Activated naive CD8-positive, alpha-beta T cell (primary cell): ENCODE data around the gene ZNF521.

Experiments used
- H3K27ac Mint-ChIP-seq: one replicate; pipeline ENCODE4 v1.8.0; 2021; ENCODE audit warnings: mixed read lengths
- H3K27me3 Mint-ChIP-seq: one replicate; pipeline ENCODE4 v1.8.0; 2021; ENCODE audit warnings: mixed read lengths
- H3K36me3 Mint-ChIP-seq: one replicate; pipeline ENCODE4 v1.8.0; 2021; ENCODE audit warnings: mixed read lengths
- H3K4me1 Mint-ChIP-seq: one replicate; pipeline ENCODE4 v1.8.0; 2021; ENCODE audit warnings: low read depth, mixed read lengths
- H3K4me3 Mint-ChIP-seq: one replicate; pipeline ENCODE4 v1.8.0; 2021; ENCODE audit warnings: mild to moderate bottlenecking, mixed read lengths
- H3K9me3 Mint-ChIP-seq: one replicate; pipeline ENCODE4 v1.8.0; 2021; ENCODE audit warnings: low read depth, mixed read lengths

The ZNF521 gene

GRCh38 chr18:25349131-25349925, 2.6 kb downstream of the ZNF521 start:
- Mint-ChIP-seq H3K27ac (no peak overlapping the region), H3K4me1 (peaks cover 23% of the 10 kb centered on the region)

DNA sequence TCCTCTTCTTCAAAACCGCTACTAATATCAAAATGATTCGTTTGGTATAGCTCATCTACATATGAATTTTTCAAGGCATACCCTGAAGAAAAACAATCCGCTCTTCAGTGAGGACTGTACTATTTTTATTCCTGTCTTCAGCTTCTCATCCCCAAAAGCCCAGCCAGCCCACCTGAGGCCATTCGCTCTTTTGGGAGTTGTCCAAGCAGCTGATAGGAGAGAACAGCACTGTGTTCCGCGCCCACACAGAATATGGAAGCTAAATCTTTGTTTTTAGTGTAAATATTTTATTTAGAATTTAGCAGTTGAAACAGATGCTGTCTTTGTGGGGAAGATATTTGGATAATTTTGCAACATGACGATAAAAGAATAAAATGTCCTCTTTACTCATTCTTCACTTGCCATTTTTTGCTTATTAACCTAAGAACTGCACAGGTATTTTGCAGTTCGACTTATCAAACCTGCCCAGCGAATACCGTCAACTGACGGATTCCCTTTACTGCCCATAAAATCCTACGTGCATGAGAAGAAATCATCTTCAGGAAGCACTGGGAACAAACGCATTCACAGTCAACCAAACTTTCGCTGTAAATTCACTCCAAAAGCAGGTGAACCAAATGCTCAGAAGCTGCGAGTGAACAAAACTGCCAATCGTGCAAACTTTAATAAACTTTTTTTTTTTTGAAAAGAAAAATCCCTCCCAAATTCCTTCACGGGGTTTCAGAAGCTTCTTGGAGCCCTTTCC, 3.4 kb downstream of the ZNF521 start:
- Mint-ChIP-seq H3K27ac (no peak overlapping the region), H3K4me1 (peaks cover 20% of the 10 kb centered on the region), H3K36me3 (no peaks in the 10 kb centered on the region), H3K27me3 (peaks cover 50% of the 10 kb centered on the region), H3K4me3 (peak overlapping the region; percentile 81), H3K9me3 (no peaks in the 10 kb centered on the region)

More at GRCh38 chr18:25349131-25349925, 2.6 kb downstream of the ZNF521 start:
- Mint-ChIP-seq H3K36me3 (no peaks in the 10 kb centered on the region), H3K4me3 (peak overlapping the region; percentile 81), H3K9me3 (no peaks in the 10 kb centered on the region), H3K27me3 (peaks cover 52% of the 10 kb centered on the region)

GRCh38 chr18:25346561-25346960, 5.4 kb downstream of the ZNF521 start:
- Mint-ChIP-seq H3K36me3 (no peaks in the 10 kb centered on the region), H3K27me3 (peaks cover 48% of the 10 kb centered on the region), H3K4me3 (no peak overlapping the region), H3K9me3 (peaks cover 3% of the 10 kb centered on the region), H3K4me1 (peaks cover 12% of the 10 kb centered on the region), H3K27ac (no peak overlapping the region)

- peaks cover 4% of the 10 kb centered on the region for H3K4me1 Mint-ChIP-seq
- H3K9me3 Mint-ChIP-seq = peaks cover 3% of the 10 kb centered on the region
- no peak overlapping the region for H3K4me3 Mint-ChIP-seq
Observed at GRCh38 chr18:25345081-25345866, 6.7 kb downstream of the ZNF521 start.

GRCh38 chr18:25341831-25342230, 10.1 kb downstream of the ZNF521 start:
- Mint-ChIP-seq H3K27me3 (peaks cover 36% of the 10 kb centered on the region), H3K4me1 (no peaks in the 10 kb centered on the region), H3K36me3 (no peaks in the 10 kb centered on the region), H3K4me3 (no peak overlapping the region), H3K9me3 (peaks cover 3% of the 10 kb centered on the region), H3K27ac (no peak overlapping the region)

More at GRCh38 chr18:25345081-25345866, 6.7 kb downstream of the ZNF521 start:
- no peaks in the 10 kb centered on the region for H3K36me3 Mint-ChIP-seq
- H3K27me3 Mint-ChIP-seq = peaks cover 47% of the 10 kb centered on the region
- no peak overlapping the region for H3K27ac Mint-ChIP-seq

DNA sequence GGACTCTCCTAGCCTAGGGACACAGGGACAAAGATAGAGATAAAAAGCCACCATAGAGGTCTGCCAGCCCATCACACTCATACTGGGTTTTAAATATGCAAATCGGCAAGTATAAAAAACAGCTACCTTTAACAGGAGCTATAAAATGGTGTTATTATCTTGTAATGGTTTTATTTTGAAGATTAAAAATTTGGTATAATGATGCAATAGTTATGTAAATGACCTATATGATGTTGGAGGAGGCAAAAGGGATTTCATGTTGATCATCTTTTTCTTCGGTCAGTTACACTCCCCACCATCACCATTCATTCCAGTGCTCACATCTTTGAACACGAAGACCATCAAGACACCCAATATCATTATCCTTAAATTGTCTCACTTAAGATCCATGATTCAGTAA, 11.2 kb downstream of the ZNF521 start:
- Mint-ChIP-seq H3K4me3 (no peak overlapping the region), H3K36me3 (no peaks in the 10 kb centered on the region), H3K4me1 (no peaks in the 10 kb centered on the region), H3K27me3 (peaks cover 35% of the 10 kb centered on the region), H3K9me3 (peaks cover 3% of the 10 kb centered on the region), H3K27ac (no peak overlapping the region)

DNA sequence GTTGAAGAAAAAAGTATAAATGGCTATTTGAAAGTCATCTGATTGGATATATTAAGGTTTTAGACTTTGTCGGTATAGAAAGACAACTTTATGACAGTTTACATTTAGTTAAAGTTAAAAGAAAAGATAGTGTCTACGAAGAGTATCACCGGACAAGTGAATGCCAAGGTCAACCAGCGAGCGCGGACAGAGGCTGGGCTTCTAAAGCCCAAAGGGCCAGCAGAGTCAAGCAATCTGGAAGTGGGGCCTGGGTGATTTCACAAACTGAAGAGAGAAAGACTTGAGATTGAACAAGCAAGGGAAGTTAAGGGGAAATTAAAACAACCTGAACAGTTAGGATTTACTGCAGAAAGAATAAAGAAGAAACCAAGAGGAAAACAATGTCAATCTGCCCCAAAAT, 16.3 kb downstream of the ZNF521 start:
- no peak overlapping the region for H3K4me3 Mint-ChIP-seq
- H3K27me3 Mint-ChIP-seq = peaks cover 21% of the 10 kb centered on the region
- no peak overlapping the region for H3K27ac Mint-ChIP-seq
- no peaks in the 10 kb centered on the region for H3K4me1 Mint-ChIP-seq
- no peaks in the 10 kb centered on the region for H3K9me3 Mint-ChIP-seq
- no peaks in the 10 kb centered on the region for H3K36me3 Mint-ChIP-seq

GRCh38 chr18:25335062-25335461, 16.9 kb downstream of the ZNF521 start:
- Mint-ChIP-seq H3K27ac (no peak overlapping the region), H3K27me3 (peaks cover 21% of the 10 kb centered on the region), H3K4me3 (no peak overlapping the region), H3K9me3 (no peaks in the 10 kb centered on the region), H3K4me1 (no peaks in the 10 kb centered on the region), H3K36me3 (no peaks in the 10 kb centered on the region)

- Mint-ChIP-seq H3K36me3 (no peaks in the 10 kb centered on the region), H3K27ac (no peak overlapping the region), H3K4me1 (no peaks in the 10 kb centered on the region), H3K9me3 (no peaks in the 10 kb centered on the region), H3K27me3 (peaks cover 19% of the 10 kb centered on the region), H3K4me3 (no peak overlapping the region)
Observed at GRCh38 chr18:25334588-25334987, 17.4 kb downstream of the ZNF521 start.

DNA sequence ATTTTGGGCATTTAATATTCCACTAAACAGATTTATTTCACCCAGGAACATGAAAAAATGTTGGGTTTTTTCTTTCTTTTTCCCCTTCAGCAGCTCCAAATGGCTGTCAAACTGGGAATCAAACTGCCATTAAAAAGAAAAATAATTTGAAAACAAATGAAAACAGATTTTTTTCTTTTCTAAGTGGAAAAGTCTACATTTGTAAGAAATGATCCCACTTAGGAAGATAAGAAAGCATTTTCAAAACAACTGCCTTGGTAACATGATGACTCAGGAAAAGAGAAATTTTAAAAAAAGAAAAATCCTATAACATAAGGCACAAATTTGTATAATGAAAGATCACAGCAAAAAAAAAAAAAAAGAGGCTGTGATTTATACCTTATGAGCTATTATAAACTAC, 20.0 kb downstream of the ZNF521 start:
- Mint-ChIP-seq H3K36me3 (no peaks in the 10 kb centered on the region), H3K9me3 (no peaks in the 10 kb centered on the region)

GRCh38 chr18:25329783-25330182, 22.2 kb downstream of the ZNF521 start:
- Mint-ChIP-seq H3K9me3 (no peaks in the 10 kb centered on the region), H3K36me3 (no peaks in the 10 kb centered on the region), H3K27me3 (peaks cover 13% of the 10 kb centered on the region), H3K4me3 (no peak overlapping the region), H3K27ac (no peak overlapping the region), H3K4me1 (no peaks in the 10 kb centered on the region)

More for the DNA sequence above, 20.0 kb downstream of the ZNF521 start:
- H3K4me3 Mint-ChIP-seq = no peak overlapping the region
- no peak overlapping the region for H3K27ac Mint-ChIP-seq
- no peaks in the 10 kb centered on the region for H3K4me1 Mint-ChIP-seq
- peaks cover 13% of the 10 kb centered on the region for H3K27me3 Mint-ChIP-seq

- Mint-ChIP-seq H3K27ac (no peak overlapping the region), H3K27me3 (peaks cover 15% of the 10 kb centered on the region), H3K36me3 (no peaks in the 10 kb centered on the region), H3K4me1 (no peaks in the 10 kb centered on the region), H3K9me3 (no peaks in the 10 kb centered on the region), H3K4me3 (no peak overlapping the region)
Observed at GRCh38 chr18:25327584-25327983, 24.4 kb downstream of the ZNF521 start.

- peaks cover 15% of the 10 kb centered on the region for H3K27me3 Mint-ChIP-seq
- H3K4me3 Mint-ChIP-seq = no peak overlapping the region
- H3K36me3 Mint-ChIP-seq = no peaks in the 10 kb centered on the region
- no peaks in the 10 kb centered on the region for H3K4me1 Mint-ChIP-seq
- no peaks in the 10 kb centered on the region for H3K9me3 Mint-ChIP-seq
- no peak overlapping the region for H3K27ac Mint-ChIP-seq
Observed at GRCh38 chr18:25326361-25326952, 25.5 kb downstream of the ZNF521 start.

GRCh38 chr18:25322806-25323205, 29.2 kb downstream of the ZNF521 start:
- H3K4me1 Mint-ChIP-seq = no peaks in the 10 kb centered on the region
- peaks cover 13% of the 10 kb centered on the region for H3K27me3 Mint-ChIP-seq
- H3K36me3 Mint-ChIP-seq = no peaks in the 10 kb centered on the region
- H3K4me3 Mint-ChIP-seq = no peak overlapping the region
- no peaks in the 10 kb centered on the region for H3K9me3 Mint-ChIP-seq
- H3K27ac Mint-ChIP-seq = no peak overlapping the region
